IMR-90 (cell line): ENCODE data around the gene PARP11.
A peak's percentile ranks its signal among the peaks of the same experiment; 100 is the strongest.

Source experiments
- BHLHE40 ChIP-seq: fragments of 150-350 bp; IDR thresholded peaks from 2 replicates; pipeline ENCODE4 v1.6.1; 2016; ENCODE audit warnings: mild to moderate bottlenecking, low read depth, low read length
- CEBPB ChIP-seq: IDR thresholded peaks from 2 replicates; pipeline ENCODE4 v1.6.1; 2012; ENCODE audit warnings: low read depth, low read length, improper control_type of control experiment
- CHD1 ChIP-seq: IDR thresholded peaks from 2 replicates; pipeline ENCODE4 v1.6.1; 2012; ENCODE audit warnings: low read depth, low read length, improper control_type of control experiment
- CTCF ChIP-seq: conservative IDR thresholded peaks from 2 replicates; pipeline ENCODE4 v1.5.1; 2012; ENCODE audit warnings: mild to moderate bottlenecking, low read depth, low read length, improper control_type of control experiment
- FOS ChIP-seq: fragments of 150-350 bp; IDR thresholded peaks from 2 replicates; pipeline ENCODE4 v1.6.1; 2016; ENCODE audit warnings: low read depth, low read length
- MAFK ChIP-seq: IDR thresholded peaks from 2 replicates; pipeline ENCODE4 v1.6.1; 2012; ENCODE audit warnings: low read depth, low read length, improper control_type of control experiment
- MAZ ChIP-seq: IDR thresholded peaks from 2 replicates; pipeline ENCODE4 v1.6.1; 2012; ENCODE audit warnings: low read depth, mild to moderate bottlenecking, low read length, improper control_type of control experiment, moderate library complexity, borderline replicate concordance
- MXI1 ChIP-seq: IDR thresholded peaks from 2 replicates; pipeline ENCODE4 v1.6.1; 2012; ENCODE audit warnings: low read depth, mild to moderate bottlenecking, low read length, moderate library complexity, borderline replicate concordance
- POLR2A ChIP-seq: IDR thresholded peaks from 2 replicates; pipeline ENCODE4 v1.6.1; 2012; ENCODE audit warnings: mild to moderate bottlenecking, low read depth, low read length
- RAD21 ChIP-seq: IDR thresholded peaks from 2 replicates; pipeline ENCODE4 v1.6.1; 2012; ENCODE audit warnings: low read length, improper control_type of control experiment
- RCOR1 ChIP-seq: IDR thresholded peaks from 2 replicates; pipeline ENCODE4 v1.6.1; 2012; ENCODE audit warnings: mild to moderate bottlenecking, low read length, improper control_type of control experiment; ENCODE audit not compliant: insufficient replicate concordance
- RFX5 ChIP-seq: IDR thresholded peaks from 2 replicates; pipeline ENCODE4 v1.8.0; 2012; ENCODE audit warnings: low read depth, mild to moderate bottlenecking, low read length, moderate library complexity
- USF2 ChIP-seq: fragments of 150-350 bp; IDR thresholded peaks from 2 replicates; pipeline ENCODE4 v1.6.1; 2017; ENCODE audit warnings: mild to moderate bottlenecking, antibody characterized with exemption, low read length, low read depth
- TF ChIP-seq, protein P1 (sequence below): fragments of 150-350 bp; IDR thresholded peaks from 2 replicates; pipeline ENCODE4 v1.6.1; 2016; ENCODE audit warnings: low read depth, mild to moderate bottlenecking, low read length, moderate library complexity, borderline replicate concordance

DNA sequence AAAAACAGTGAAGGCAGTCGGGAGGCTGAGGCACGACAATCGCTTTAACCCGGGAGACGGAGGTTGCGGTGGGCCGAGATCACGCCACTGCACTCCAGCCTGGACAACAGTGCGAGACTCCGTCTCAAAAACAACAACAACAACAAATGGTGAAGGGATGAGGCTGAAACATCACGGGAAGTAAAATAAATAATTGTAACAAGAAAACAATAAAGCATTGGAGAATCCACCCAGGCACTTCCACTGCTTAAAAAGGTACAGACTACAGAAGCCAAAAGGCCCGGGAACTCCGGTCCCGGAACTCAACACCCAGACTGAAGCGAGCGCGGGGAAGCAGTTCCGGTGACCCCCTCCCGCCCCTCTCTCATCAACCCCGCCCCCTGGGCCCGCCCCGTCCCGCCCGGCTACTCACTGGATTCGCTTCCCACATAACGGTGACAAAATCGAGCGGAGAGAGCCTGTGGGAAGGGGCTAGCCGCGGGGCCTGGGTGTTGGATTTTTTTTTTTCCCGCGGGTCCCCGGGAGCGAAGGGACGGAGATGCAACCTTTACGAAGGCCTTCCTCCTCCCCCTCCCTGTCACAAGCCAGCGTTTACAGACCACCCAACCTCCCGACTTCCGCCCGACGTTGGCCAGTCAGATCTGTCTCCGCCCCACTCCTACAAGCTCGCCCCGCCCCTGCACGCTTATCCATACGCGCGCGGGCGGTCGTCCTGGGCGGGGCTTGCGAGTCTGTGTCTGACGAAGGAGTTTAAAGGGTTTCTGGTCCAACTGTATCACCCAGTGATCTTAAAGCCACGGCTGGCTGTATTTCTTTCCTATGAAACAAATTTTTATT lies at the start of gene PARP11:
- TF ChIP-seq CHD1 (no peak), CTCF (no peak), FOS (no peak), USF2 (peak; percentile 33; the same call in 1 of the 2 replicates), POLR2A (peak; percentile 74), RCOR1 (no peak), MAZ (peak; percentile 71), MXI1 (no peak), CEBPB (no peak), RAD21 (no peak), BHLHE40 (peak; percentile 93), RFX5 (no peak), MAFK (no peak)
- TF ChIP-seq, protein P1, sequence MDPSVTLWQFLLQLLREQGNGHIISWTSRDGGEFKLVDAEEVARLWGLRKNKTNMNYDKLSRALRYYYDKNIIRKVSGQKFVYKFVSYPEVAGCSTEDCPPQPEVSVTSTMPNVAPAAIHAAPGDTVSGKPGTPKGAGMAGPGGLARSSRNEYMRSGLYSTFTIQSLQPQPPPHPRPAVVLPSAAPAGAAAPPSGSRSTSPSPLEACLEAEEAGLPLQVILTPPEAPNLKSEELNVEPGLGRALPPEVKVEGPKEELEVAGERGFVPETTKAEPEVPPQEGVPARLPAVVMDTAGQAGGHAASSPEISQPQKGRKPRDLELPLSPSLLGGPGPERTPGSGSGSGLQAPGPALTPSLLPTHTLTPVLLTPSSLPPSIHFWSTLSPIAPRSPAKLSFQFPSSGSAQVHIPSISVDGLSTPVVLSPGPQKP, result no peak
